ENCODE measurements around the gene ABCE1.

DNA sequence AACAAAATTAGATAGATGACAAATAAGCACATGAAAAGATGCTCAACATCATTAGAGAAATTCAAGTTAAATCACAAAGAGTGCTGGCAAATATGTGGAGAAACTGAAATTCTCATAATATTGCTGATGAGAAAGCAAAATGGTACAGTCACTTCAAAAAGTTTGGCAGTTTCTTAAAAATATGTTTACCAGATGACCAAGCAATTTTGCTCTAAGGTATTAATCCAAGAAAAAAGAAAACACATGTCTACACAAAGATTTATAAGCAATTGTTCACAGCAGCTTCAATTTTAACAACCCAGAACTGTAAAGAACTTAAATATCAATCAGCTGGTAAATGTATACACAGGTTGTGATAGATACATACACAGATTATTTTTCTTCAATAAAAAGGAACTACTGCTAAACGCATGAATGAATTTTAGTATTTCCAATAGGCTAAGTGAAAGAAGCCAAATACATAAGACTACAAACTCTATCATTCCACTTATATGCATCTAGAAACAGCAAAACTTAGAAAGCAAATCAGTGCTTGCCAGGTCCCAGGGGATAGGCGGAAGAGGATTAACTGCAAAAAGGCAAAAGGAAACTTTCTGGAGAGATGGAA lies 70.6 kb downstream of the ABCE1 start:
- TF ChIP-seq, protein P1, sequence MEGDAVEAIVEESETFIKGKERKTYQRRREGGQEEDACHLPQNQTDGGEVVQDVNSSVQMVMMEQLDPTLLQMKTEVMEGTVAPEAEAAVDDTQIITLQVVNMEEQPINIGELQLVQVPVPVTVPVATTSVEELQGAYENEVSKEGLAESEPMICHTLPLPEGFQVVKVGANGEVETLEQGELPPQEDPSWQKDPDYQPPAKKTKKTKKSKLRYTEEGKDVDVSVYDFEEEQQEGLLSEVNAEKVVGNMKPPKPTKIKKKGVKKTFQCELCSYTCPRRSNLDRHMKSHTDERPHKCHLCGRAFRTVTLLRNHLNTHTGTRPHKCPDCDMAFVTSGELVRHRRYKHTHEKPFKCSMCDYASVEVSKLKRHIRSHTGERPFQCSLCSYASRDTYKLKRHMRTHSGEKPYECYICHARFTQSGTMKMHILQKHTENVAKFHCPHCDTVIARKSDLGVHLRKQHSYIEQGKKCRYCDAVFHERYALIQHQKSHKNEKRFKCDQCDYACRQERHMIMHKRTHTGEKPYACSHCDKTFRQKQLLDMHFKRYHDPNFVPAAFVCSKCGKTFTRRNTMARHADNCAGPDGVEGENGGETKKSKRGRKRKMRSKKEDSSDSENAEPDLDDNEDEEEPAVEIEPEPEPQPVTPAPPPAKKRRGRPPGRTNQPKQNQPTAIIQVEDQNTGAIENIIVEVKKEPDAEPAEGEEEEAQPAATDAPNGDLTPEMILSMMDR (IDR thresholded peaks at IDR 0.05) = no peak
- no peak for TF ChIP-seq POLR2AphosphoS5 (IDR thresholded peaks at IDR 0.05; ENCODE audit: low read depth, low read length)
- no peak for TF ChIP-seq TCF7L2 (IDR thresholded peaks at IDR 0.05; ENCODE audit: low read depth, low read length)
- no peak for TF ChIP-seq SIN3A (IDR thresholded peaks at IDR 0.05; ENCODE audit: borderline replicate concordance, insufficient read depth, low read depth, low read length)
- TF ChIP-seq, protein P2, sequence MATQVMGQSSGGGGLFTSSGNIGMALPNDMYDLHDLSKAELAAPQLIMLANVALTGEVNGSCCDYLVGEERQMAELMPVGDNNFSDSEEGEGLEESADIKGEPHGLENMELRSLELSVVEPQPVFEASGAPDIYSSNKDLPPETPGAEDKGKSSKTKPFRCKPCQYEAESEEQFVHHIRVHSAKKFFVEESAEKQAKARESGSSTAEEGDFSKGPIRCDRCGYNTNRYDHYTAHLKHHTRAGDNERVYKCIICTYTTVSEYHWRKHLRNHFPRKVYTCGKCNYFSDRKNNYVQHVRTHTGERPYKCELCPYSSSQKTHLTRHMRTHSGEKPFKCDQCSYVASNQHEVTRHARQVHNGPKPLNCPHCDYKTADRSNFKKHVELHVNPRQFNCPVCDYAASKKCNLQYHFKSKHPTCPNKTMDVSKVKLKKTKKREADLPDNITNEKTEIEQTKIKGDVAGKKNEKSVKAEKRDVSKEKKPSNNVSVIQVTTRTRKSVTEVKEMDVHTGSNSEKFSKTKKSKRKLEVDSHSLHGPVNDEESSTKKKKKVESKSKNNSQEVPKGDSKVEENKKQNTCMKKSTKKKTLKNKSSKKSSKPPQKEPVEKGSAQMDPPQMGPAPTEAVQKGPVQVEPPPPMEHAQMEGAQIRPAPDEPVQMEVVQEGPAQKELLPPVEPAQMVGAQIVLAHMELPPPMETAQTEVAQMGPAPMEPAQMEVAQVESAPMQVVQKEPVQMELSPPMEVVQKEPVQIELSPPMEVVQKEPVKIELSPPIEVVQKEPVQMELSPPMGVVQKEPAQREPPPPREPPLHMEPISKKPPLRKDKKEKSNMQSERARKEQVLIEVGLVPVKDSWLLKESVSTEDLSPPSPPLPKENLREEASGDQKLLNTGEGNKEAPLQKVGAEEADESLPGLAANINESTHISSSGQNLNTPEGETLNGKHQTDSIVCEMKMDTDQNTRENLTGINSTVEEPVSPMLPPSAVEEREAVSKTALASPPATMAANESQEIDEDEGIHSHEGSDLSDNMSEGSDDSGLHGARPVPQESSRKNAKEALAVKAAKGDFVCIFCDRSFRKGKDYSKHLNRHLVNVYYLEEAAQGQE (IDR thresholded peaks at IDR 0.05; ENCODE audit: insufficient read depth in 1 of 2, low read depth in 2 of 2, low read length in 1 of 2) = no peak

All from Panc1 (cell line).